Ishikawa (cell line): ENCODE data around the gene EPC2.

Experiments
- CEBPB ChIP-seq: IDR thresholded peaks from 2 replicates; pipeline ENCODE4 v1.6.1; 2012
- CREB1 ChIP-seq: IDR thresholded peaks from 2 replicates; pipeline ENCODE4 v1.6.1; 2012; ENCODE audit warnings: low read depth
- EGR1 ChIP-seq: IDR thresholded peaks from 2 replicates; pipeline ENCODE4 v1.6.1; 2012
- EP300 ChIP-seq: IDR thresholded peaks from 2 replicates; pipeline ENCODE4 v1.6.1; 2012; ENCODE audit warnings: borderline replicate concordance
- FOXM1 ChIP-seq: IDR thresholded peaks from 2 replicates; pipeline ENCODE4 v1.6.1; 2012; ENCODE audit warnings: low read depth, borderline replicate concordance
- MAX ChIP-seq: IDR thresholded peaks from 2 replicates; pipeline ENCODE4 v1.6.1; 2012
- NFIC ChIP-seq: IDR thresholded peaks from 2 replicates; pipeline ENCODE4 v1.6.1; 2012
- RAD21 ChIP-seq: IDR thresholded peaks from 2 replicates; pipeline ENCODE4 v1.6.1; 2012; ENCODE audit warnings: low read depth
- REST ChIP-seq: IDR thresholded peaks from 2 replicates; pipeline ENCODE4 v1.6.1; 2012; ENCODE audit warnings: low read depth, mild to moderate bottlenecking
- TAF1 ChIP-seq: IDR thresholded peaks from 2 replicates; pipeline ENCODE4 v1.6.1; 2012; ENCODE audit warnings: low read depth, mild to moderate bottlenecking
- TCF12 ChIP-seq: IDR thresholded peaks from 2 replicates; pipeline ENCODE4 v1.6.1; 2012; ENCODE audit warnings: low read depth
- TEAD4 ChIP-seq: IDR thresholded peaks from 2 replicates; pipeline ENCODE4 v1.6.1; 2012
- USF1 ChIP-seq: IDR thresholded peaks from 2 replicates; pipeline ENCODE4 v1.6.1; 2012
- YY1 ChIP-seq: IDR thresholded peaks from 2 replicates; pipeline ENCODE4 v1.6.1; 2012; ENCODE audit warnings: low read depth
- ZBTB7A ChIP-seq: IDR thresholded peaks from 2 replicates; pipeline ENCODE4 v1.6.1; 2012; ENCODE audit warnings: low read depth

The EPC2 gene

GRCh38 chr2:148745151-148745851, 100.8 kb downstream of the EPC2 start:
- no peak for TF ChIP-seq FOXM1
- no peak for TF ChIP-seq CREB1
- TF ChIP-seq NFIC: no peak
- TF ChIP-seq REST: no peak
- TF ChIP-seq TCF12: no peak
- TF ChIP-seq USF1: no peak
- no peak for TF ChIP-seq EP300
- no peak for TF ChIP-seq TAF1
- TF ChIP-seq RAD21: no peak
- no peak for TF ChIP-seq EGR1
- TF ChIP-seq CEBPB: no peak
- no peak for TF ChIP-seq YY1
- no peak for TF ChIP-seq TEAD4
- TF ChIP-seq ZBTB7A: no peak

- TF ChIP-seq NFIC: no peak
- TF ChIP-seq TCF12: no peak
- TF ChIP-seq TEAD4: no peak
- no peak for TF ChIP-seq RAD21
- TF ChIP-seq CEBPB: no peak
- no peak for TF ChIP-seq CREB1
- no peak for TF ChIP-seq FOXM1
- no peak for TF ChIP-seq ZBTB7A
- no peak for TF ChIP-seq MAX
- no peak for TF ChIP-seq USF1
- no peak for TF ChIP-seq YY1
- TF ChIP-seq EGR1: no peak
- TF ChIP-seq REST: no peak
- TF ChIP-seq EP300: no peak
- no peak for TF ChIP-seq TAF1
Observed at GRCh38 chr2:148746973-148747372, 102.4 kb downstream of the EPC2 start.

GRCh38 chr2:148751907-148752306, 107.4 kb downstream of the EPC2 start:
- TF ChIP-seq CREB1 (no peak), EGR1 (no peak), MAX (no peak), NFIC (no peak), RAD21 (no peak), TEAD4 (no peak)

GRCh38 chr2:148752977-148753376, 108.4 kb downstream of the EPC2 start:
- no peak for TF ChIP-seq USF1
- TF ChIP-seq FOXM1: no peak
- TF ChIP-seq REST: no peak
- no peak for TF ChIP-seq EP300
- TF ChIP-seq EGR1: no peak
- TF ChIP-seq TEAD4: no peak
- TF ChIP-seq MAX: no peak
- no peak for TF ChIP-seq NFIC
- no peak for TF ChIP-seq TCF12
- TF ChIP-seq CEBPB: no peak
- TF ChIP-seq CREB1: no peak
- no peak for TF ChIP-seq RAD21
- no peak for TF ChIP-seq YY1
- TF ChIP-seq TAF1: no peak
- no peak for TF ChIP-seq ZBTB7A
